ENCODE results near the gene UQCC2. TPM values are rescaled to one million over a fixed set of nuclear protein-coding genes. Genes with fewer than 3 reads are reported as not detected.

UQCC2 gene
- total and polyA plus RNA-seq, 7 donors = 118 to 184 (median 141) TPM

GRCh38 chr6:33752646-33753015 is 41.1 kb upstream of the UQCC2 start:
- Histone ChIP-seq H3K36me3 (ENCODE audit: insufficient read depth in 1 of 2, low read depth in 1 of 2) (no peaks in the 10 kb centered on the region), H3K4me3 (no peak overlapping the region), H3K4me1 (peaks cover 26% of the 10 kb centered on the region), H3K9me3 (no peaks in the 10 kb centered on the region), H3K27ac (peak overlapping the region; percentile 100), H3K27me3 (ENCODE audit: insufficient read depth in 3 of 3, low read length in 2 of 3) (no peaks in the 10 kb centered on the region)
- intact Hi-C loops (cut with DNase I) = no loop called here
- no peak for TF ChIP-seq CTCF (IDR thresholded peaks at IDR 0.05)
- ATAC-seq (no peak), DNase-seq (no peak)
- WGBS, 3 donors = 90 to 100% (median 95%) methylated on average over 1 of the region's 1 CpG

- H3K4me1 ChIP-seq = peaks cover 26% of the 10 kb centered on the region
- no peak overlapping the region for H3K4me3 ChIP-seq
- no peaks in the 10 kb centered on the region for H3K27me3 ChIP-seq (ENCODE audit: insufficient read depth in 3 of 3, low read length in 2 of 3)
- TF ChIP-seq CTCF (IDR thresholded peaks at IDR 0.05) = no peak
- whole genome bisulfite sequencing, 3 donors = 62 to 78% (median 62%) methylated on average over 15 of the region's 15 CpGs
- no peaks in the 10 kb centered on the region for H3K36me3 ChIP-seq (ENCODE audit: insufficient read depth in 1 of 2, low read depth in 1 of 2)
- DNase-seq (no peak), ATAC-seq (no peak)
- no peaks in the 10 kb centered on the region for H3K9me3 ChIP-seq
- intact Hi-C loops (cut with DNase I) = no loop called here
- H3K27ac ChIP-seq = peak overlapping the region; percentile 100
These were observed 40.5 kb upstream of the UQCC2 start for GRCh38 chr6:33751771-33752645.

- WGBS, 3 donors = 18 to 44% (median 36%) methylated on average over 11 of the region's 11 CpGs
- TF ChIP-seq CTCF (IDR thresholded peaks at IDR 0.05) = no peak
- ATAC-seq = peak; percentile 51 to 63 (median 60)
- Histone ChIP-seq H3K4me3 (peak overlapping the region; percentile 72), H3K36me3 (ENCODE audit: insufficient read depth in 1 of 2, low read depth in 1 of 2) (peaks cover 0 to 6% of the 10 kb centered on the region in 2 donors), H3K4me1 (peaks cover 26% of the 10 kb centered on the region), H3K27me3 (ENCODE audit: insufficient read depth in 3 of 3, low read length in 2 of 3) (no peaks in the 10 kb centered on the region), H3K27ac (peak overlapping the region; percentile 100), H3K9me3 (no peaks in the 10 kb centered on the region)
- peak; percentile 81 to 94 for DNase-seq
- intact Hi-C loops (cut with DNase I) = no loop called here
These were observed 38.9 kb upstream of the UQCC2 start for GRCh38 chr6:33750244-33750991.

GRCh38 chr6:33749401-33749800 is 37.9 kb upstream of the UQCC2 start:
- Histone ChIP-seq H3K4me1 (peaks cover 22% of the 10 kb centered on the region), H3K27ac (peak overlapping the region; percentile 100), H3K4me3 (peak overlapping the region; percentile 72), H3K36me3 (ENCODE audit: insufficient read depth in 1 of 2, low read depth in 1 of 2) (peaks cover 0 to 14% of the 10 kb centered on the region in 2 donors), H3K9me3 (no peaks in the 10 kb centered on the region), H3K27me3 (ENCODE audit: insufficient read depth in 3 of 3, low read length in 2 of 3) (no peaks in the 10 kb centered on the region)
- TF ChIP-seq CTCF (IDR thresholded peaks at IDR 0.05) = no peak
- intact Hi-C loops (cut with DNase I) = no loop called here
- DNase-seq = no peak
- no peak for ATAC-seq
- 68 to 79% (median 77%) methylated on average over 7 of the region's 7 CpGs for WGBS, 3 donors

All from psoas muscle (tissue), 8 donors.